Endothelial cell of umbilical vein (primary cell): ENCODE measurements around the gene COX14. TPM values are rescaled to one million over a fixed set of nuclear protein-coding genes. Genes with fewer than 3 reads are reported as not detected.

Experiments
- BruUV-seq: library from RNA; stranded (reverse); fragments of 400-500 nt; replicated peaks from 2 replicates; lab custom pipeline; 2021; lab: Mats Ljungman, UMichigan
- CTCF ChIA-PET: fragments of 300-600, 350-600 bp; sonication (Branson Sonifier 250); formaldehyde crosslinking; loops from one replicate; lab custom pipeline; 2021; ENCODE audit warnings: antibody characterized with exemption, inconsistent platforms; lab: Charles Lee
- POLR2A ChIA-PET: fragments of 300-600, 350-600 bp; sonication (Branson Sonifier 250); formaldehyde crosslinking; loops from one replicate; lab custom pipeline; 2021; ENCODE audit warnings: antibody characterized with exemption, inconsistent platforms; lab: Charles Lee
- DNase-seq: peaks from one replicate; pipeline ENCODE4 v3.0.0-alpha.2; 2011; ENCODE audit warnings: low read depth, low spot score
- FAIRE-seq: peaks from 2 replicates; lab custom pipeline; 2011; peaks lifted over from hg19 to GRCh38; lab: Jason Lieb, UNC
- H2AFZ ChIP-seq: 2 replicates; pipeline ENCODE4 v1.6.0; 2012; ENCODE audit warnings: low read depth, low read length, control low read depth, inconsistent platforms
- H3K27ac ChIP-seq: 2 replicates; pipeline ENCODE4 v1.5.1; 2011; ENCODE audit warnings: low read depth, mild to moderate bottlenecking, control low read depth, low read length, moderate library complexity; ENCODE audit not compliant: insufficient read depth
- H3K27me3 ChIP-seq, 2 experiments: 2 replicates each; pipeline versions ENCODE4 v1.6.0 to v1.6.1; 2011; ENCODE audit warnings: low read length in 2 of 2, mixed read lengths in 1 of 2; ENCODE audit not compliant: control insufficient read depth in 2 of 2, insufficient read depth in 2 of 2
- H3K36me3 ChIP-seq, 2 experiments: 2 replicates in 1 of 2; 3 replicates in 1 of 2; pipeline ENCODE4 v1.5.1; 2011; ENCODE audit warnings: low read length in 2 of 2, mild to moderate bottlenecking in 1 of 2, moderate library complexity in 1 of 2; ENCODE audit not compliant: control insufficient read depth in 2 of 2, insufficient read depth in 2 of 2; ENCODE audit errors: extremely low read depth in 1 of 2
- H3K4me1 ChIP-seq: 3 replicates; pipeline ENCODE4 v1.5.1; 2011; ENCODE audit warnings: mild to moderate bottlenecking, low read length; ENCODE audit not compliant: control insufficient read depth, insufficient read depth; ENCODE audit errors: extremely low read depth
- H3K4me2 ChIP-seq: 2 replicates; pipeline ENCODE4 v1.6.1; 2011; ENCODE audit warnings: low read length, control low read depth, mixed read lengths; ENCODE audit not compliant: insufficient read depth
- H3K4me3 ChIP-seq, 3 experiments: fragments of 200-600 bp in 1 of 3; sonication (generic), shearing (Covaris generic) in 1 of 3; replicated peaks in 1 of 3; 2 replicates each; pipeline ENCODE4 v1.5.1; 2011 to 2016; ENCODE audit warnings: control low read depth in 3 of 3, low read length in 3 of 3, mild to moderate bottlenecking in 2 of 3, inconsistent platforms in 1 of 3, low read depth in 1 of 3, moderate library complexity in 1 of 3; ENCODE audit not compliant: insufficient read depth in 1 of 3
- H3K79me2 ChIP-seq: 2 replicates; pipeline ENCODE4 v1.6.0; 2012; ENCODE audit warnings: low read length, inconsistent platforms; ENCODE audit not compliant: control insufficient read depth, insufficient read depth
- H3K9ac ChIP-seq: replicated peaks from 2 replicates; pipeline ENCODE3; 2011; ENCODE audit warnings: low read length, control low read depth; ENCODE audit not compliant: insufficient read depth; ENCODE audit errors: extremely low read depth
- H3K9me1 ChIP-seq: replicated peaks from 3 replicates; pipeline ENCODE4 v1.6.0; 2011; ENCODE audit warnings: mild to moderate bottlenecking, low read length; ENCODE audit not compliant: control insufficient read depth, insufficient read depth; ENCODE audit errors: extremely low read depth
- H3K9me3 ChIP-seq: replicated peaks from 2 replicates; pipeline ENCODE4 v1.5.1; 2012; ENCODE audit warnings: low read length, inconsistent platforms; ENCODE audit not compliant: control insufficient read depth, insufficient read depth
- H4K20me1 ChIP-seq: replicated peaks from 2 replicates; pipeline ENCODE3; 2011; ENCODE audit warnings: mild to moderate bottlenecking, low read length; ENCODE audit not compliant: control insufficient read depth, insufficient read depth; ENCODE audit errors: extremely low read depth
- EZH2 ChIP-seq: IDR thresholded peaks from 2 replicates; pipeline ENCODE4 v1.6.1; 2012; ENCODE audit warnings: borderline replicate concordance, low read depth, mild to moderate bottlenecking, moderate library complexity, low read length, inconsistent platforms; ENCODE audit not compliant: severe bottlenecking
- FOS ChIP-seq: IDR thresholded peaks from 2 replicates; pipeline ENCODE4 v1.6.1; 2011; ENCODE audit warnings: mild to moderate bottlenecking, low read length, moderate library complexity, borderline replicate concordance; ENCODE audit not compliant: insufficient read depth
- GATA2 ChIP-seq: IDR thresholded peaks from 2 replicates; pipeline ENCODE4 v1.7.0; 2011; ENCODE audit warnings: low read depth, mild to moderate bottlenecking, moderate library complexity, mixed read lengths, low read length; ENCODE audit not compliant: insufficient read length, insufficient read depth
- JUN ChIP-seq: IDR thresholded peaks from 2 replicates; pipeline ENCODE4 v1.6.1; 2011; ENCODE audit warnings: borderline replicate concordance, low read depth; ENCODE audit not compliant: insufficient read length, insufficient read depth
- MAX ChIP-seq: IDR thresholded peaks from 2 replicates; pipeline ENCODE4 v1.6.1; 2011; ENCODE audit not compliant: insufficient read depth, insufficient read length
- MYC ChIP-seq: IDR thresholded peaks from one replicate; pipeline ENCODE4 v1.6.1; 2011; ENCODE audit warnings: mild to moderate bottlenecking, low read depth, low read length
- POLR2A ChIP-seq: IDR thresholded peaks from 2 replicates; pipeline ENCODE4 v1.6.1; 2012; ENCODE audit warnings: low read depth, mild to moderate bottlenecking, control low read depth, low read length
- POLR2AphosphoS5 ChIP-seq: IDR thresholded peaks from 2 replicates; pipeline ENCODE4 v1.6.1; 2012; ENCODE audit warnings: low read depth, mild to moderate bottlenecking, control low read depth, low read length, moderate library complexity; ENCODE audit not compliant: insufficient read depth
- dilution Hi-C: fragments of 300-500 bp; cut with MboI; formaldehyde crosslinking; loops from one replicate; pipeline ENCODE4 v1.15.0; 2019; ENCODE audit warnings: low sequenced_read_pairs; ENCODE audit not compliant: extremely low pct_ligation_motif_present
- intact Hi-C: fragments of 100-400 bp; cut with micrococcal nuclease; formaldehyde crosslinking; loops from one replicate; pipeline ENCODE4 v1.10.0; 2022
- polyA plus RNA-seq, 4 experiments: library from polyadenylated mRNA; depleted of rRNA in 3 of 4; stranded (reverse) in 3 of 4; unstranded in 1 of 4; fragments of >200 nt; gene quantifications; 2 replicates each; pipeline versions ENCODE4 v1.2.1 to v1.2.3, GENCODE V29; 2011 to 2012; ENCODE audit warnings: missing spikeins in 1 of 4
- total RNA-seq: library from RNA; stranded (reverse); gene quantifications from 2 replicates; pipeline ENCODE4 v1.2.3, GENCODE V29; 2021
- TF ChIP-seq, protein P1 (sequence below), 2 donors: IDR thresholded peaks; 1 replicate in 1 of 2; 2 replicates in 1 of 2; pipeline ENCODE4 v1.5.1; 2011; ENCODE audit warnings: low read length in 2 of 2, mild to moderate bottlenecking in 2 of 2, moderate library complexity in 2 of 2, control low read depth in 1 of 2, inconsistent platforms in 1 of 2, low read depth in 1 of 2; ENCODE audit not compliant: insufficient read depth in 1 of 2; ENCODE audit errors: extremely low read depth in 1 of 2

The COX14 gene
- total and polyA plus RNA-seq, 2 donors (not counting 3 experiments of a cell fraction or from before 2014, with no cell fraction given) = 40.3 to 106 TPM

- Histone ChIP-seq H3K4me1 (peaks cover 4% of the 10 kb centered on the region), H3K79me2 (no peaks in the 10 kb centered on the region), H3K4me3 (no peak overlapping the region), H3K9me1 (no peaks in the 10 kb centered on the region), H3K36me3 (no peaks in the 10 kb centered on the region), H3K9me3 (no peaks in the 10 kb centered on the region), H2AFZ (no peak overlapping the region), H3K27ac (no peak overlapping the region), H3K4me2 (no peak overlapping the region), H4K20me1 (no peaks in the 10 kb centered on the region), H3K27me3 (peaks cover 0 to 5% of the 10 kb centered on the region in 2 experiments), H3K9ac (no peak overlapping the region)
- no peak for FAIRE-seq
- no peak for TF ChIP-seq EZH2
- no peak for TF ChIP-seq MAX
- TF ChIP-seq POLR2AphosphoS5 = no peak
- TF ChIP-seq JUN = no peak
- no peak for TF ChIP-seq GATA2
- TF ChIP-seq FOS = no peak
- TF ChIP-seq, protein P1, sequence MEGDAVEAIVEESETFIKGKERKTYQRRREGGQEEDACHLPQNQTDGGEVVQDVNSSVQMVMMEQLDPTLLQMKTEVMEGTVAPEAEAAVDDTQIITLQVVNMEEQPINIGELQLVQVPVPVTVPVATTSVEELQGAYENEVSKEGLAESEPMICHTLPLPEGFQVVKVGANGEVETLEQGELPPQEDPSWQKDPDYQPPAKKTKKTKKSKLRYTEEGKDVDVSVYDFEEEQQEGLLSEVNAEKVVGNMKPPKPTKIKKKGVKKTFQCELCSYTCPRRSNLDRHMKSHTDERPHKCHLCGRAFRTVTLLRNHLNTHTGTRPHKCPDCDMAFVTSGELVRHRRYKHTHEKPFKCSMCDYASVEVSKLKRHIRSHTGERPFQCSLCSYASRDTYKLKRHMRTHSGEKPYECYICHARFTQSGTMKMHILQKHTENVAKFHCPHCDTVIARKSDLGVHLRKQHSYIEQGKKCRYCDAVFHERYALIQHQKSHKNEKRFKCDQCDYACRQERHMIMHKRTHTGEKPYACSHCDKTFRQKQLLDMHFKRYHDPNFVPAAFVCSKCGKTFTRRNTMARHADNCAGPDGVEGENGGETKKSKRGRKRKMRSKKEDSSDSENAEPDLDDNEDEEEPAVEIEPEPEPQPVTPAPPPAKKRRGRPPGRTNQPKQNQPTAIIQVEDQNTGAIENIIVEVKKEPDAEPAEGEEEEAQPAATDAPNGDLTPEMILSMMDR (IDR thresholded peaks at IDR 0.05; ENCODE audit: extremely low read depth in 1 of 2, insufficient read depth in 1 of 2, low read depth in 1 of 2, low read length in 2 of 2) = no peak
- TF ChIP-seq MYC = no peak
- no peak for TF ChIP-seq POLR2A
- BruUV-seq = no TSS peak
- intact Hi-C loops = loop anchor here (5.0 kb wide), 1 partner anchor 296 kb away; no protein-coding TSS in a partner anchor
- no peak for DNase-seq
- dilution Hi-C loops = loop anchor here (25.0 kb wide), 1 partner anchor 111 kb away; the partner anchor contains the start of genes AQP2, AQP5 and AQP6
- CTCF ChIA-PET = interaction anchor here (1.1 to 4.3 kb wide), 4 partner anchors 12 to 241 kb away, joined by 4 to 87 read pairs (median 18); partner anchors contain the start of gene SMARCD1
- POLR2A ChIA-PET = no interaction called here
These were observed 38.8 kb upstream of the COX14 start for GRCh38 chr12:50073206-50073605.
